Loucy (cell line): ENCODE results near the gene HMGXB3.

Source experiments
- H2AFZ ChIP-seq: fragments of 200-600 bp; sonication (generic); 2 replicates; pipeline ENCODE4 v1.6.0; 2016; ENCODE audit warnings: antibody characterized with exemption, mild to moderate bottlenecking, low read length, moderate library complexity
- H3F3A ChIP-seq: fragments of 200-600 bp; 2 replicates; pipeline ENCODE4 v1.6.0; 2016; ENCODE audit warnings: antibody characterized with exemption, low read depth, mild to moderate bottlenecking
- H3K27me3 ChIP-seq: fragments of 200-600 bp; sonication (generic); 2 replicates; pipeline ENCODE4 v1.6.1; 2014; ENCODE audit warnings: low read length, mild to moderate bottlenecking; ENCODE audit not compliant: insufficient read depth, poor library complexity, severe bottlenecking
- H3K36me3 ChIP-seq: fragments of 200-600 bp; sonication (generic); 2 replicates; pipeline ENCODE4 v1.6.1; 2016; ENCODE audit warnings: low read length; ENCODE audit not compliant: insufficient read depth
- H3K4me1 ChIP-seq: fragments of 200-600 bp; sonication (generic); 2 replicates; pipeline ENCODE4 v1.5.1; 2014; ENCODE audit warnings: low read length, mild to moderate bottlenecking; ENCODE audit not compliant: insufficient read depth, poor library complexity, severe bottlenecking
- H3K4me2 ChIP-seq: fragments of 200-600 bp; sonication (generic); 2 replicates; pipeline ENCODE4 v1.6.0; 2014; ENCODE audit warnings: antibody characterized with exemption, low read length, low read depth, mild to moderate bottlenecking; ENCODE audit not compliant: poor library complexity, severe bottlenecking
- H3K4me3 ChIP-seq: fragments of 200-600 bp; sonication (generic); 2 replicates; pipeline ENCODE4 v1.5.1; 2014; ENCODE audit warnings: low read length, mild to moderate bottlenecking, mixed read lengths; ENCODE audit not compliant: poor library complexity, severe bottlenecking
- H3K79me2 ChIP-seq: fragments of 200-600 bp; sonication (generic); 2 replicates; pipeline ENCODE4 v1.6.1; 2014; ENCODE audit warnings: low read length; ENCODE audit not compliant: insufficient read depth
- H3K9ac ChIP-seq: fragments of 200-600 bp; sonication (generic); 2 replicates; pipeline ENCODE4 v1.6.0; 2014; ENCODE audit warnings: mild to moderate bottlenecking, low read depth, low read length, moderate library complexity; ENCODE audit not compliant: poor library complexity, severe bottlenecking
- H3K9me2 ChIP-seq: fragments of 200-600 bp; sonication (generic); replicated peaks from 2 replicates; pipeline ENCODE4 v1.6.1; 2016; ENCODE audit warnings: low read depth, low read length, mixed read lengths
- H3K9me3 ChIP-seq: fragments of 200-600 bp; sonication (generic); 2 replicates; pipeline ENCODE4 v1.6.1; 2014; ENCODE audit warnings: mild to moderate bottlenecking, antibody characterized with exemption, low read length, low read depth; ENCODE audit not compliant: insufficient read depth
- H4K20me1 ChIP-seq: fragments of 200-600 bp; sonication (generic); 2 replicates; pipeline ENCODE4 v1.6.0; 2014; ENCODE audit warnings: antibody characterized with exemption, low read length, mild to moderate bottlenecking; ENCODE audit not compliant: insufficient read depth, poor library complexity, severe bottlenecking
- EZH2phosphoT487 ChIP-seq: fragments of 200-600 bp; IDR thresholded peaks from 2 replicates; pipeline ENCODE4 v1.6.1; 2018; ENCODE audit warnings: antibody characterized with exemption, mild to moderate bottlenecking, moderate library complexity, borderline replicate concordance
- TF ChIP-seq, protein P1 (sequence below): fragments of 200-600 bp; sonication (generic); conservative IDR thresholded peaks from 2 replicates; pipeline ENCODE4 v1.5.1; 2014; ENCODE audit warnings: mild to moderate bottlenecking, antibody characterized with exemption, low read length

The HMGXB3 gene

DNA sequence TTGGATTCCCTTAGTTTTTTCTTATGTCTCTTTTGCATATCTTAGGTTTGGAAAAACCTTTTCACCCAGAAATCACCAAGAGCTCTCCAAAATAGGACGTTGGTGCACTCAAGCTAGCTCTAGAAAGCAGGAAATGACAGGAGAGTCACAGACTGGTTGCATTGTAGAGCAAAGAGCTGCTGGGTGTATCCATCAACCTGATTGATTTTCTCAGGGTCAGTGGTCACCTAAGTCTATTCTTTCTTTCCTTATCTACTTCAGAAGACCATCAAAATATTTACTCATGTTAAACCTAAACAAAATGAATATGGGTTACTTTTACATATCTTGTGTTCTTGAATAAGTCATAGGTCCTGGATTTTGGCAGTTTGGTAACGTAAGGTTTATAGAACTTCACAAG is 25.1 kb upstream of the HMGXB3 start:
- H3K9ac ChIP-seq: no peak overlapping the region
- peaks cover 8% of the 10 kb centered on the region; the same call in 1 of the 2 replicates for H3K36me3 ChIP-seq
- H2AFZ ChIP-seq: no peak overlapping the region
- no peaks in the 10 kb centered on the region for H3K79me2 ChIP-seq
- H3K27me3 ChIP-seq: no peaks in the 10 kb centered on the region
- H3K9me2 ChIP-seq: no peaks in the 10 kb centered on the region
- no peaks in the 10 kb centered on the region for H3K9me3 ChIP-seq
- no peaks in the 10 kb centered on the region for H3F3A ChIP-seq
- H3K4me2 ChIP-seq: no peak overlapping the region
- H4K20me1 ChIP-seq: no peaks in the 10 kb centered on the region
- no peak for TF ChIP-seq EZH2phosphoT487
- TF ChIP-seq, protein P1, sequence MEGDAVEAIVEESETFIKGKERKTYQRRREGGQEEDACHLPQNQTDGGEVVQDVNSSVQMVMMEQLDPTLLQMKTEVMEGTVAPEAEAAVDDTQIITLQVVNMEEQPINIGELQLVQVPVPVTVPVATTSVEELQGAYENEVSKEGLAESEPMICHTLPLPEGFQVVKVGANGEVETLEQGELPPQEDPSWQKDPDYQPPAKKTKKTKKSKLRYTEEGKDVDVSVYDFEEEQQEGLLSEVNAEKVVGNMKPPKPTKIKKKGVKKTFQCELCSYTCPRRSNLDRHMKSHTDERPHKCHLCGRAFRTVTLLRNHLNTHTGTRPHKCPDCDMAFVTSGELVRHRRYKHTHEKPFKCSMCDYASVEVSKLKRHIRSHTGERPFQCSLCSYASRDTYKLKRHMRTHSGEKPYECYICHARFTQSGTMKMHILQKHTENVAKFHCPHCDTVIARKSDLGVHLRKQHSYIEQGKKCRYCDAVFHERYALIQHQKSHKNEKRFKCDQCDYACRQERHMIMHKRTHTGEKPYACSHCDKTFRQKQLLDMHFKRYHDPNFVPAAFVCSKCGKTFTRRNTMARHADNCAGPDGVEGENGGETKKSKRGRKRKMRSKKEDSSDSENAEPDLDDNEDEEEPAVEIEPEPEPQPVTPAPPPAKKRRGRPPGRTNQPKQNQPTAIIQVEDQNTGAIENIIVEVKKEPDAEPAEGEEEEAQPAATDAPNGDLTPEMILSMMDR: no peak
- H3K4me1 ChIP-seq: no peaks in the 10 kb centered on the region
- H3K4me3 ChIP-seq: no peak overlapping the region

DNA sequence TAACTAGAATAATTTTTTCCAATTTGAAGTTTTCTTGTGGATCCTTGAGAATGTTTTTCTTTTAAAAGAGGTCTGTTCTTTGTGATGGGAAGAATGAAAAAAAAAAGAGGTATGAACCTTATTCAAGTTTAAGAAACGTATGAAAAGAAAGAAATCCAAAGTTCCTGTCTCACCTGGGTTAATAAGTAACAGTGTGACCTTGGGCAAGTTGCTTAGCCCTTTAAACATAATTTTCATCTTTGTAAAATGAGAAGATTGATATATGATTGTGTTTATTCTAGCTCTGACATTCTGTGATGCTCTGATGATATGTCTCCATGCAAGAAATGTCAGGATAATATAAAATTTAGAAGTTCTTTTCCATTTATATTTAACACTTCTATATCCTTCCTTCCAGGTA is 20.6 kb upstream of the HMGXB3 start:
- Histone ChIP-seq H3K4me2 (no peak overlapping the region), H3K36me3 (peaks cover 12% of the 10 kb centered on the region; the same call in 1 of the 2 replicates), H3K9me2 (no peaks in the 10 kb centered on the region)

DNA sequence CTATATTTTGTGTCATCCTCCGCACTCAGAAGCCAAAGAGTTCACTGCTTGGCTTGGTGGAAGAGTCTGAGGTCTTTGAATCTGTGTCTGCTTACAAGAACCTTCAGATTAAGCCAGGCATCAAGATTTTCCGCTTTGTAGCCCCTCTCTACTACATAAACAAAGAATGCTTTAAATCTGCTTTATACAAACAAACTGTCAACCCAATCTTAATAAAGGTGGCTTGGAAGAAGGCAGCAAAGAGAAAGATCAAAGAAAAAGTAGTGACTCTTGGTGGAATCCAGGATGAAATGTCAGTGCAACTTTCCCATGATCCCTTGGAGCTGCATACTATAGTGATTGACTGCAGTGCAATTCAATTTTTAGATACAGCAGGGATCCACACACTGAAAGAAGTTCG is 19.3 kb upstream of the HMGXB3 start:
- TF ChIP-seq, protein P1: no peak
- no peak for TF ChIP-seq EZH2phosphoT487
- H3K9ac ChIP-seq: no peak overlapping the region
- no peak overlapping the region for H3K4me2 ChIP-seq
- no peak overlapping the region for H3K4me3 ChIP-seq
- no peaks in the 10 kb centered on the region for H3K4me1 ChIP-seq
- H3K9me2 ChIP-seq: no peaks in the 10 kb centered on the region
- H3K79me2 ChIP-seq: no peaks in the 10 kb centered on the region
- peaks cover 12% of the 10 kb centered on the region; the same call in 1 of the 2 replicates for H3K36me3 ChIP-seq
- H3K27me3 ChIP-seq: no peaks in the 10 kb centered on the region
- no peak overlapping the region for H2AFZ ChIP-seq
- no peaks in the 10 kb centered on the region for H3F3A ChIP-seq
- H4K20me1 ChIP-seq: no peaks in the 10 kb centered on the region
- H3K9me3 ChIP-seq: no peaks in the 10 kb centered on the region

More for the DNA sequence above, 20.6 kb upstream of the HMGXB3 start:
- H4K20me1 ChIP-seq: no peaks in the 10 kb centered on the region
- no peak overlapping the region for H3K9ac ChIP-seq
- no peak overlapping the region for H2AFZ ChIP-seq
- H3K4me1 ChIP-seq: no peaks in the 10 kb centered on the region
- no peaks in the 10 kb centered on the region for H3F3A ChIP-seq
- TF ChIP-seq, protein P1: no peak
- TF ChIP-seq EZH2phosphoT487: no peak
- H3K4me3 ChIP-seq: no peak overlapping the region
- H3K79me2 ChIP-seq: no peaks in the 10 kb centered on the region
- H3K27me3 ChIP-seq: no peaks in the 10 kb centered on the region
- no peaks in the 10 kb centered on the region for H3K9me3 ChIP-seq
